DOHH2 (cell line): ENCODE data around the gene SRGAP1.

Experiments used
- CTCF ChIP-seq: fragments of 200-600 bp; sonication (generic); IDR thresholded peaks from one replicate; pipeline ENCODE4 v1.5.1; 2014; ENCODE audit warnings: antibody characterized with exemption, mild to moderate bottlenecking, low read depth, low read length; ENCODE audit not compliant: poor library complexity, severe bottlenecking
- EZH2phosphoT487 ChIP-seq: fragments of 200-600 bp; sonication (generic); IDR thresholded peaks from 2 replicates; pipeline ENCODE4 v1.6.1; 2017; ENCODE audit warnings: borderline replicate concordance, mild to moderate bottlenecking, antibody characterized with exemption, low read length, moderate library complexity, mixed read lengths

GRCh38 chr12:64065881-64066451 is 221.5 kb downstream of the SRGAP1 start:
- TF ChIP-seq CTCF (no peak), EZH2phosphoT487 (no peak)
